LNCaP clone FGC (cell line): ENCODE data around the gene DAAM1.

ENCODE experiments used
- DNase-seq: peaks from one replicate; pipeline ENCODE4 v3.0.0-alpha.2; 2011; ENCODE audit warnings: low read depth
- H3K4me3 ChIP-seq: 2 replicates; pipeline ENCODE4 v1.5.1; 2011; ENCODE audit warnings: mild to moderate bottlenecking, low read depth, low read length, control low read depth
- CTCF ChIP-seq: IDR thresholded peaks from 2 replicates; pipeline ENCODE4 v1.5.1; 2012; ENCODE audit warnings: mild to moderate bottlenecking; ENCODE audit not compliant: control insufficient read depth, insufficient read depth; ENCODE audit errors: extremely low read depth

DAAM1 gene

GRCh38 chr14:59297071-59297776, 108.8 kb downstream of the DAAM1 start:
- H3K4me3 ChIP-seq = no peak overlapping the region
- no peak for DNase-seq

GRCh38 chr14:59299731-59300130, 111.3 kb downstream of the DAAM1 start:
- H3K4me3 ChIP-seq = no peak overlapping the region
- DNase-seq = no peak
- TF ChIP-seq CTCF = no peak

More at GRCh38 chr14:59297071-59297776, 108.8 kb downstream of the DAAM1 start:
- TF ChIP-seq CTCF = no peak

GRCh38 chr14:59301354-59301753, 112.9 kb downstream of the DAAM1 start:
- H3K4me3 ChIP-seq = no peak overlapping the region
- TF ChIP-seq CTCF = no peak
- DNase-seq = no peak

- TF ChIP-seq CTCF = no peak
These were observed 113.8 kb downstream of the DAAM1 start for GRCh38 chr14:59302313-59302712.

GRCh38 chr14:59303216-59303615, 114.7 kb downstream of the DAAM1 start:
- no peak overlapping the region for H3K4me3 ChIP-seq
- DNase-seq = no peak
- no peak for TF ChIP-seq CTCF

More at GRCh38 chr14:59302313-59302712, 113.8 kb downstream of the DAAM1 start:
- H3K4me3 ChIP-seq = no peak overlapping the region
- DNase-seq = no peak

- DNase-seq = no peak
- no peak overlapping the region for H3K4me3 ChIP-seq
- no peak for TF ChIP-seq CTCF
These were observed 116.8 kb downstream of the DAAM1 start for GRCh38 chr14:59305231-59305630.

- TF ChIP-seq CTCF = no peak
- no peak overlapping the region for H3K4me3 ChIP-seq
- DNase-seq = no peak
These were observed 117.5 kb downstream of the DAAM1 start for GRCh38 chr14:59305836-59306555.
